MG63 (cell line): ENCODE results near the gene BMERB1. TPM values are rescaled to one million over a fixed set of nuclear protein-coding genes. Genes with fewer than 3 reads are reported as not detected.

Experiments used
- DNase-seq: peaks from one replicate; pipeline ENCODE4 v3.0.0-alpha.2; 2020
- H3K27me3 ChIP-seq: fragments of 250-450 bp; sonication (Bioruptor Pico); 2 replicates; pipeline ENCODE4 v1.5.1; 2020; ENCODE audit warnings: mild to moderate bottlenecking, moderate library complexity
- H3K36me3 ChIP-seq: fragments of 250-450 bp; sonication (Bioruptor Pico); 2 replicates; pipeline ENCODE4 v1.5.1; 2020; ENCODE audit warnings: mild to moderate bottlenecking, moderate library complexity
- H3K4me3 ChIP-seq: fragments of 250-450 bp; sonication (Bioruptor Pico); 2 replicates; pipeline ENCODE4 v1.5.1; 2020; ENCODE audit warnings: mild to moderate bottlenecking, moderate library complexity
- H3K9me3 ChIP-seq: fragments of 250-450 bp; sonication (Bioruptor Pico); 2 replicates; pipeline ENCODE4 v1.5.1; 2020; ENCODE audit warnings: mild to moderate bottlenecking, moderate library complexity
- total RNA-seq: library from RNA; depleted of rRNA; stranded (reverse); fragments of >200 nt; shearing (Covaris generic); gene quantifications from 2 replicates; pipeline ENCODE4 v1.2.3, GENCODE V29; 2014; ENCODE audit warnings: low replicate concordance

Gene BMERB1
- total RNA-seq, 1 experiment from 2014 or later: 16.9 TPM

GRCh38 chr16:15521758-15522509 is 87.5 kb downstream of the BMERB1 start:
- H3K9me3 ChIP-seq: no peaks in the 10 kb centered on the region
- no peaks in the 10 kb centered on the region for H3K36me3 ChIP-seq
- H3K4me3 ChIP-seq: no peak overlapping the region
- DNase-seq: no peak
- no peaks in the 10 kb centered on the region for H3K27me3 ChIP-seq

DNA sequence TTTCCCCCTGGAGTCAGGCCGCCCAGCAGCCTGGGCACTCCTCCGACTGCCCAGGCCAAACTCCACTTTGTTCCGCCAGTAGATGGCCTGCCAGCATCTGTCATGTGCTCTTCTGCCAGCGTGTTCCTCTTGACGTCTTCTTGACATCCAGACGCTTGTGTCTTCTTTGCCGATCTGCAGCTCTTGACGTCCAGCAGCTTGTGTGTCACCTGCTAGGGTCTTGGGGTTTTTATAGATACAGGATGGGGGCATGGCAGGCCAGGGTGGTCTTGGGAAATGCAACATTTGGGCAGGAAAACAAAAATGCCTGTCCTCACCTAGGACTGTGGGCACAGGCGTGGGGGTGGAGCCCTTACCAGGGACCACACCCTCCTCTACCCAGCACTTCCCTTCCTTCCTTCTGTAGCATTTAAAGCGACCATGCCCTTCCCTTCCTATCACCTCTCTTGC is 88.7 kb downstream of the BMERB1 start:
- Histone ChIP-seq H3K9me3 (no peaks in the 10 kb centered on the region), H3K4me3 (no peak overlapping the region), H3K36me3 (no peaks in the 10 kb centered on the region), H3K27me3 (no peaks in the 10 kb centered on the region)
- DNase-seq: no peak

DNA sequence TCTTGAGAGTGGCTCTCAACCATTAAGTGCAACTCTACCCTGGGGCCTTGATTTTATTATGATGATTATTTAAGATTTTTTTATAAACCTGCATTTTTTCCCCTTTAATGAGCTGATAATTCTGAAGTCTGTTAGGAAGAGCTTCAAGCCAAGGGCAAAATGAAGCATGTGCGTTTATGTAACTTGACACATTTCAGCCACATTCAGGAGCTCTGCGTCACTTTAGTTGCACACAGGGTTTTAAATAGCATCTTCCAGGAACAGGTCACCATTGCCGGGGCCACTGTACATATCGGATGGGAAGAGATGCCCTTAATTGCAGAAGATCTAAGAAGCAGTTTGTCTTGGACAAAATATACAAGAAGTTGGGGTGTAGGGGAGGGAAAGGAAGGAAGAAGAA is 89.6 kb downstream of the BMERB1 start:
- Histone ChIP-seq H3K9me3 (no peaks in the 10 kb centered on the region), H3K27me3 (no peaks in the 10 kb centered on the region), H3K36me3 (no peaks in the 10 kb centered on the region), H3K4me3 (no peak overlapping the region)
- DNase-seq: no peak

DNA sequence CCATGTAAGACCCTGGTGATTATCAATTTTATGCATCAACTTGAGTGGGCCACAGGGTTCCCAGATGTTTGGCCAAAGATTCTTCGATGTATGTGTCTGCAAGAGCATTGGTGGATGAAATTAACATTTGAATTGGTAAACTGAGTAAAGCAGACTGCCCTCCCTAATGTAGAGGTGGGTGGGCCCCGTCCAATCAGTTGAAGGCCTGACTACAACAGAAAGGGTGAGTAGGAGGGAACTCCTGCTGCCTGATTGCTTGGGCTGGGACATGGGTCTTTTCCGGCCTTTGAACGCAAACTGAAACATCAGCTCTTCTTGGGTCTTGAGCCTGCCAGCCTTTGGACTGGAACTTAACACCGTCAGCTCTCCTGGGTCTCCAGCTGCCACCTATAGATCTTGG is 90.6 kb downstream of the BMERB1 start:
- Histone ChIP-seq H3K4me3 (no peak overlapping the region), H3K9me3 (no peaks in the 10 kb centered on the region), H3K36me3 (no peaks in the 10 kb centered on the region), H3K27me3 (no peaks in the 10 kb centered on the region)
- DNase-seq: no peak

DNA sequence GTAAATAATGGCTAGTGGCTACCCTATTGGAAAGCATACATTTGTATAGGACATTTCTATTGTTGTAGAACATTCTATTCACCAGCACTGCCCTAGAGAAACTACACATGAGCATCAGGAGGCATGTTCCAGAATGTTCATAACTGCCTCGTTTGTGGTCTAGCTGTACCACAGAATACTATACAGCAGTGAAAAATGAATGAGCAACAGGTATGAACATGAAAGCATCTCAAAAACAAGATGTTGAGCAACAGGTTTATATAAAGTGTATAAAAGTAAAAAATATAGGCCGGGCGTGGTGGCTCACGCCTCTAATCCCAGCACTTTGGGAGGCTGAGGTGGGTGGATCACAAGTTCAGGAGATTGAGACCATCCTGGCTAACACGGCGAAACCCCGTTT is 91.7 kb downstream of the BMERB1 start:
- H3K36me3 ChIP-seq: no peaks in the 10 kb centered on the region
- no peak for DNase-seq
- no peak overlapping the region for H3K4me3 ChIP-seq

GRCh38 chr16:15526731-15527130 is 92.3 kb downstream of the BMERB1 start:
- H3K9me3 ChIP-seq: no peaks in the 10 kb centered on the region
- no peaks in the 10 kb centered on the region for H3K27me3 ChIP-seq
- no peak overlapping the region for H3K4me3 ChIP-seq
- no peak for DNase-seq
- no peaks in the 10 kb centered on the region for H3K36me3 ChIP-seq

More for the DNA sequence above, 91.7 kb downstream of the BMERB1 start:
- Histone ChIP-seq H3K27me3 (no peaks in the 10 kb centered on the region), H3K9me3 (no peaks in the 10 kb centered on the region)

GRCh38 chr16:15529673-15530072 is 95.3 kb downstream of the BMERB1 start:
- H3K27me3 ChIP-seq: no peaks in the 10 kb centered on the region
- H3K9me3 ChIP-seq: no peaks in the 10 kb centered on the region
- no peak overlapping the region for H3K4me3 ChIP-seq
- no peaks in the 10 kb centered on the region for H3K36me3 ChIP-seq
- no peak for DNase-seq

GRCh38 chr16:15530085-15530484 is 95.7 kb downstream of the BMERB1 start:
- no peaks in the 10 kb centered on the region for H3K27me3 ChIP-seq
- DNase-seq: no peak
- H3K36me3 ChIP-seq: no peaks in the 10 kb centered on the region
- H3K4me3 ChIP-seq: no peak overlapping the region
- no peaks in the 10 kb centered on the region for H3K9me3 ChIP-seq

- H3K36me3 ChIP-seq: no peaks in the 10 kb centered on the region
- no peaks in the 10 kb centered on the region for H3K27me3 ChIP-seq
- no peak overlapping the region for H3K4me3 ChIP-seq
- no peak for DNase-seq
- no peaks in the 10 kb centered on the region for H3K9me3 ChIP-seq
These were observed 98.4 kb downstream of the BMERB1 start for GRCh38 chr16:15532825-15533224.

DNA sequence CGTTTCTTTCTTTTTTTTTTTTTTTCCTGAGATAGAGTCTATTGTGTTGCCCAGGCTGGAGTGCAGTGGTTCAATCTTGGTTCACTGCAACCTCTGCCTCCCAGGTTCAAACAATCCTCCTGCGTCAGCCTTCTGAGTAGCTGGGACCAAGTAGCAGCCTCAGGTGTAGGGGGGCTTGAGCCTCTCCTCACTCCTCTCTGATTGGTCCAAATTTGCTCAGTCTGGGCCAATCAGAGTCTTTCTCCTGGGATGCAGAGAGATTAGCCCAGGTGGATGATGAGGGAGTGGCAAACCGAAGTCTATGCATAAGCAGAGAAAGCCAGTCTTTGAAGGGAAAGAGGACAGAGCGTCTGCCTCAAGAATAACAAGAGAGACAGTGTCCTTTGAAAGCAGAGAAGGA is 99.0 kb downstream of the BMERB1 start:
- no peak overlapping the region for H3K4me3 ChIP-seq
- no peaks in the 10 kb centered on the region for H3K9me3 ChIP-seq
- no peaks in the 10 kb centered on the region for H3K36me3 ChIP-seq
- DNase-seq: no peak
- no peaks in the 10 kb centered on the region for H3K27me3 ChIP-seq

DNA sequence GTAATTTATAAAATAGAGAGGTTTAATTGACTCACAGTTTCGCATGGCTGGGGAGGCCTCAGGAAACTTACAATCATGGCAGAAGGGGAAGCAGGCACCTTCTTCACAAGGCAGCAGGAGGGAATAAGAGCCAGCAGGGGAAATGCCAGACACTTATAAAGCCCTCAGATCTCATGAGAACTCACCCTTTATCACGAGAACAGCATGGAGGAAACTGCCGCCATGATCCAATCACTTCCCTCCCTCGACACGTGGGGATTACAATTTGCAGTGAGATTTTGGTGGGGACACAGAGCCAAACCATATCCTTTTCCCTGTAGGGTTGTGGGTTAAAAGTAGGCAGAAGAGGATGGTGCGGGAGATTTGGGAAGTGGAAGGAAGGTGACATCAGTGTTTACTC is 101.4 kb downstream of the BMERB1 start:
- no peaks in the 10 kb centered on the region for H3K27me3 ChIP-seq
- no peaks in the 10 kb centered on the region for H3K36me3 ChIP-seq
- no peak for DNase-seq
- no peak overlapping the region for H3K4me3 ChIP-seq
- no peaks in the 10 kb centered on the region for H3K9me3 ChIP-seq

GRCh38 chr16:15536843-15537242 is 102.5 kb downstream of the BMERB1 start:
- Histone ChIP-seq H3K27me3 (no peaks in the 10 kb centered on the region), H3K36me3 (no peaks in the 10 kb centered on the region), H3K9me3 (no peaks in the 10 kb centered on the region), H3K4me3 (no peak overlapping the region)
- DNase-seq: no peak

- H3K9me3 ChIP-seq: no peaks in the 10 kb centered on the region
- H3K27me3 ChIP-seq: no peaks in the 10 kb centered on the region
- no peak overlapping the region for H3K4me3 ChIP-seq
- DNase-seq: no peak
- no peaks in the 10 kb centered on the region for H3K36me3 ChIP-seq
These were observed 104.1 kb downstream of the BMERB1 start for GRCh38 chr16:15538507-15538906.

DNA sequence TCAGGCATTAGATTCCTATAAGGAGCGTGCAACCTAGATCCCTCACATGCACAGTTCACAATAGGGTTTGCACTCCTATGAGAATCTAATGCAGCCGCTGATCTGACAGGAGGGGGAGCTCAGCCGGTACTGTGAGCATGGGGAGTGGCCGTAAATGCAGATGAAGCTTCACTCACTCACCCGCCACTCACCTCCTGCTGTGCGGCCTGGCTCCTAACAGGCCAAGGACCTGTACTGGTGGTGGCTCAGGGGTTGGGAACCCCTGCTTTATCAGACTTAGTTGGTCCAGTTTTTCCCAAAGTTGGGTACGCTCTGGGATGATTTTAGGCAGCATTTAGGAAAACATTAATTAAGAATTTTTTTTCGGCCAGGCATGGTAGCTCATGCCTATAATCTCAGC is 104.8 kb downstream of the BMERB1 start:
- no peaks in the 10 kb centered on the region for H3K9me3 ChIP-seq
- H3K27me3 ChIP-seq: no peaks in the 10 kb centered on the region
- no peaks in the 10 kb centered on the region for H3K36me3 ChIP-seq
- H3K4me3 ChIP-seq: no peak overlapping the region
- peak; percentile 18 for DNase-seq

DNA sequence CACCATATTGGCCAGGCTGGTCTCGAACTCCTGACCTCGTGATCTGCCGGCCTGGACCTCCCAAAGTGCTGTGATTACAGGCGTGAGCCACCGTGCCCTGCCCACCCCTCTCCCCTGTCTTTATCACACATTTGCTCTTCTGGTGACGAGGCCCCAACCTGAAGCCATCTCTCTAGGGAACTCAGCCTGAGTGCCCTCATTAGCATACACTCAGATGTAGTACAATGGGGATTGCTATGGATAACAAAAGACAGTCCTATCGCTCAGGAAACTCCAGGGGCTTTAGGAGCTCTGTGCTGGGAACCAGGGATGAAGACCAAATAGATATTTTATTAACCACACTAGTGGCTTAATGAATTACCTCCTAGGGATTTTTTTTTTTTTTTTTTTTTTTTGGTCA is 107.9 kb downstream of the BMERB1 start:
- H3K4me3 ChIP-seq: no peak overlapping the region
- H3K36me3 ChIP-seq: no peaks in the 10 kb centered on the region
- no peak for DNase-seq
- no peaks in the 10 kb centered on the region for H3K27me3 ChIP-seq
- H3K9me3 ChIP-seq: no peaks in the 10 kb centered on the region

GRCh38 chr16:15542734-15543347 is 108.5 kb downstream of the BMERB1 start:
- Histone ChIP-seq H3K36me3 (0 out of 2 replicates have a peak, but pooled peaks cover 3% of the 10 kb centered on the region), H3K4me3 (no peak overlapping the region), H3K9me3 (no peaks in the 10 kb centered on the region), H3K27me3 (no peaks in the 10 kb centered on the region)
- DNase-seq: no peak

GRCh38 chr16:15544405-15544804 is 110.0 kb downstream of the BMERB1 start:
- Histone ChIP-seq H3K4me3 (no peak overlapping the region), H3K27me3 (no peaks in the 10 kb centered on the region), H3K9me3 (no peaks in the 10 kb centered on the region), H3K36me3 (0 out of 2 replicates have a peak, but pooled peaks cover 3% of the 10 kb centered on the region)
- peak; percentile 23 for DNase-seq

DNA sequence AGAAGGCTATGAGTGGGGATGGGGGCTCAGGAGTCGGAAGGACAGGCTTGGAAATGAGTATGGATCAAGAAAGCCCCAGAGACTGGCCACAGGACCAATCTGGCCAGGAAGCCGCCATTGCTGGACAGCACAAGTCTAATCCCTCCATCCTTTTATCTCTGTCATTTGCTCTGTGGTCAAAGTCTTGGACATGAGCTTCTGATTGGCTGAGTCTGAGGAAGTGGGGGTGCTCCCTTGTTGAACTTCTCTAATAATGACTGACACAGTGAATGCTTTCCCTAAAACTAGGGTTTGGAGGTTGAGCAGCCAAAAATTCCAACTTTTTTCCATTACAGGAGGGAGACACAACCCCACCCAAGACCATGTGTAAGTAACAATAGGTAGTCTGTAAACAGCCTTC is 111.2 kb downstream of the BMERB1 start:
- H3K36me3 ChIP-seq: 0 out of 2 replicates have a peak, but pooled peaks cover 3% of the 10 kb centered on the region
- no peak for DNase-seq
- H3K9me3 ChIP-seq: no peaks in the 10 kb centered on the region
- H3K4me3 ChIP-seq: no peak overlapping the region
- no peaks in the 10 kb centered on the region for H3K27me3 ChIP-seq
